ENCODE measurements around the gene FOXK2.

DNA sequence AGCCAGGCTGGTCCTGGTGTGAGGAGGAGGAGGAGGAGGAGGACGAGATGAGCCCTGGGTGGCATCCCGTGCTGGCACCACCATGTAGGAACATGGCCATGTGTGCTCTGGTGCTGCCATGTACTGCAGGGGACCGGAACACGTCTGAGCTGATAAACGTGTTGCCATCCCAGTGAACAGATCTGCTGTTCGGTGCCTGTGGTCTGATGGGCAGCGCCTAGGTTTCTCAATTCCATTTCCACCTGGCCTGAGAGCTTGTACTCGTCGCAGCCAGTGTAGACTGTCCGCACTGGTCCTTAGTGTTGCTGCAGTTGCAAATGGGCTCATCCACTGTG, 28.4 kb upstream of the FOXK2 start:
- TF ChIP-seq KDM5A (IDR thresholded peaks at IDR 0.05) (no peak), POLR2AphosphoS2 (conservative IDR thresholded peaks at IDR 0.05; ENCODE audit: low read length) (no peak), JUNB (IDR thresholded peaks at IDR 0.05) (no peak), EP300 (IDR thresholded peaks at IDR 0.05) (no peak), JUN (IDR thresholded peaks at IDR 0.05) (no peak), CEBPB (IDR thresholded peaks at IDR 0.05) (no peak), POLR2A (IDR thresholded peaks at IDR 0.05; ENCODE audit: low read length) (no peak), EHMT2 (IDR thresholded peaks at IDR 0.05; ENCODE audit: low read depth) (no peak), KDM1A (IDR thresholded peaks at IDR 0.05; ENCODE audit: low read depth) (no peak), NR3C1 (IDR thresholded peaks at IDR 0.05) (no peak)
- TF ChIP-seq, protein P1, sequence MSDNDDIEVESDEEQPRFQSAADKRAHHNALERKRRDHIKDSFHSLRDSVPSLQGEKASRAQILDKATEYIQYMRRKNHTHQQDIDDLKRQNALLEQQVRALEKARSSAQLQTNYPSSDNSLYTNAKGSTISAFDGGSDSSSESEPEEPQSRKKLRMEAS (IDR thresholded peaks at IDR 0.05): no peak
- TF ChIP-seq, protein P2, sequence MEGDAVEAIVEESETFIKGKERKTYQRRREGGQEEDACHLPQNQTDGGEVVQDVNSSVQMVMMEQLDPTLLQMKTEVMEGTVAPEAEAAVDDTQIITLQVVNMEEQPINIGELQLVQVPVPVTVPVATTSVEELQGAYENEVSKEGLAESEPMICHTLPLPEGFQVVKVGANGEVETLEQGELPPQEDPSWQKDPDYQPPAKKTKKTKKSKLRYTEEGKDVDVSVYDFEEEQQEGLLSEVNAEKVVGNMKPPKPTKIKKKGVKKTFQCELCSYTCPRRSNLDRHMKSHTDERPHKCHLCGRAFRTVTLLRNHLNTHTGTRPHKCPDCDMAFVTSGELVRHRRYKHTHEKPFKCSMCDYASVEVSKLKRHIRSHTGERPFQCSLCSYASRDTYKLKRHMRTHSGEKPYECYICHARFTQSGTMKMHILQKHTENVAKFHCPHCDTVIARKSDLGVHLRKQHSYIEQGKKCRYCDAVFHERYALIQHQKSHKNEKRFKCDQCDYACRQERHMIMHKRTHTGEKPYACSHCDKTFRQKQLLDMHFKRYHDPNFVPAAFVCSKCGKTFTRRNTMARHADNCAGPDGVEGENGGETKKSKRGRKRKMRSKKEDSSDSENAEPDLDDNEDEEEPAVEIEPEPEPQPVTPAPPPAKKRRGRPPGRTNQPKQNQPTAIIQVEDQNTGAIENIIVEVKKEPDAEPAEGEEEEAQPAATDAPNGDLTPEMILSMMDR (IDR thresholded peaks at IDR 0.05): no peak
- TF ChIP-seq, protein P3, sequence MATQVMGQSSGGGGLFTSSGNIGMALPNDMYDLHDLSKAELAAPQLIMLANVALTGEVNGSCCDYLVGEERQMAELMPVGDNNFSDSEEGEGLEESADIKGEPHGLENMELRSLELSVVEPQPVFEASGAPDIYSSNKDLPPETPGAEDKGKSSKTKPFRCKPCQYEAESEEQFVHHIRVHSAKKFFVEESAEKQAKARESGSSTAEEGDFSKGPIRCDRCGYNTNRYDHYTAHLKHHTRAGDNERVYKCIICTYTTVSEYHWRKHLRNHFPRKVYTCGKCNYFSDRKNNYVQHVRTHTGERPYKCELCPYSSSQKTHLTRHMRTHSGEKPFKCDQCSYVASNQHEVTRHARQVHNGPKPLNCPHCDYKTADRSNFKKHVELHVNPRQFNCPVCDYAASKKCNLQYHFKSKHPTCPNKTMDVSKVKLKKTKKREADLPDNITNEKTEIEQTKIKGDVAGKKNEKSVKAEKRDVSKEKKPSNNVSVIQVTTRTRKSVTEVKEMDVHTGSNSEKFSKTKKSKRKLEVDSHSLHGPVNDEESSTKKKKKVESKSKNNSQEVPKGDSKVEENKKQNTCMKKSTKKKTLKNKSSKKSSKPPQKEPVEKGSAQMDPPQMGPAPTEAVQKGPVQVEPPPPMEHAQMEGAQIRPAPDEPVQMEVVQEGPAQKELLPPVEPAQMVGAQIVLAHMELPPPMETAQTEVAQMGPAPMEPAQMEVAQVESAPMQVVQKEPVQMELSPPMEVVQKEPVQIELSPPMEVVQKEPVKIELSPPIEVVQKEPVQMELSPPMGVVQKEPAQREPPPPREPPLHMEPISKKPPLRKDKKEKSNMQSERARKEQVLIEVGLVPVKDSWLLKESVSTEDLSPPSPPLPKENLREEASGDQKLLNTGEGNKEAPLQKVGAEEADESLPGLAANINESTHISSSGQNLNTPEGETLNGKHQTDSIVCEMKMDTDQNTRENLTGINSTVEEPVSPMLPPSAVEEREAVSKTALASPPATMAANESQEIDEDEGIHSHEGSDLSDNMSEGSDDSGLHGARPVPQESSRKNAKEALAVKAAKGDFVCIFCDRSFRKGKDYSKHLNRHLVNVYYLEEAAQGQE (IDR thresholded peaks at IDR 0.05): no peak
